ENCODE data around the gene LHFPL2. TPM values are rescaled to one million over a fixed set of nuclear protein-coding genes. Genes with fewer than 3 reads are reported as not detected.

Gene LHFPL2
- total RNA-seq, 1 experiment from 2014 or later, result 17.9 TPM

DNA sequence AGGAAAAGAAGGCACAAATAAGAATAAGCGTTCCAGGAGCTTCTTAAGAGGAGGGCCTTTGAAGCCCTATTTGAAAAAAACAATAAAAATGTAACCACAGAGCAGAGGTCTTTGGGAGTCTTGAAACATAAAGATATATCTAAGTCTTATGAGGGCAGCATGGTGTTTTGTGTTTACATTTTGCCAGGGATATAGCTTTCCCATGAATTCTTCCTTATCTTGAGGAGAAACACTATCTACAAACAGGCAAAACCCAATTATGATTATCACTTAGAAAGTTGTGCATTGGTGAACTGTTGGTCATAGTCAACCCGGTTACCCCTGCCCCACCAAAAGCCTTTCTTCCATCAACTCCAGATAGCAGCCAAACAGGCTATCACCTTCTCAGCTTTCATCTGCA is 23.6 kb upstream of the LHFPL2 start:
- no peaks in the 10 kb centered on the region for H3K27me3 ChIP-seq (ENCODE audit: insufficient read depth, low read length)
- no peak overlapping the region for H3K27ac ChIP-seq (ENCODE audit: low read depth, low read length)
- no peaks in the 10 kb centered on the region for H4K20me1 ChIP-seq (ENCODE audit: insufficient read depth)
- no peak overlapping the region for H2AFZ ChIP-seq (ENCODE audit: low read depth, low read length, poor library complexity, severe bottlenecking)
- H3K4me2 ChIP-seq (ENCODE audit: low read length), result no peak overlapping the region
- H3K79me2 ChIP-seq (ENCODE audit: insufficient read depth, low read length), result no peaks in the 10 kb centered on the region
- no peaks in the 10 kb centered on the region for H3K9me3 ChIP-seq (ENCODE audit: control insufficient read depth in 1 of 2, insufficient read depth in 1 of 2, low read depth in 1 of 2, low read length in 2 of 2)
- no TSS peak for BruUV-seq (replicated peaks)
- peaks cover 0 to 11% of the 10 kb centered on the region in 2 experiments; a peak in 1 of 4 replicates for H3K4me1 ChIP-seq (ENCODE audit: control insufficient read depth in 1 of 2, insufficient read depth in 2 of 2, low read length in 2 of 2)
- ChIA-PET CTCF (no interaction called here), POLR2A (no interaction called here), RAD21 (ENCODE audit: low non-redundant PET in 1 of 2, low total read pairs in 2 of 2, uncharacterized antibody in 2 of 2, unreplicated experiment in 2 of 2) (no interaction called here)
- TF ChIP-seq POLR2A (IDR thresholded peaks at IDR 0.05; ENCODE audit: borderline replicate concordance, extremely low read depth, insufficient read depth, insufficient read length), result no peak
- no peak for TF ChIP-seq MAX (IDR thresholded peaks at IDR 0.05)
- no peak for TF ChIP-seq CTCF (IDR thresholded peaks at IDR 0.05 in 2 of 3, conservative IDR thresholded peaks at IDR 0.05 in 1 of 3; ENCODE audit: borderline replicate concordance in 1 of 3, insufficient read depth in 1 of 3, low read depth in 2 of 3, low read length in 2 of 3)
- intact Hi-C loops (cut with micrococcal nuclease), result no loop called here
- DNase-seq (ENCODE audit: low read depth, low spot score) (no peak), ATAC-seq (no peak)
- H3K4me3 ChIP-seq (replicated peaks in 1 of 2; ENCODE audit: low read depth in 1 of 2, low read length in 2 of 2), result no peak overlapping the region
- no peak overlapping the region for H3K9ac ChIP-seq (ENCODE audit: low read length)
- H3K36me3 ChIP-seq (ENCODE audit: control insufficient read depth in 1 of 2, insufficient read depth in 2 of 2, low read length in 2 of 2), result no peaks in the 10 kb centered on the region
- H3K9me2 ChIP-seq (ENCODE audit: insufficient read depth), result no peaks in the 10 kb centered on the region

DNA sequence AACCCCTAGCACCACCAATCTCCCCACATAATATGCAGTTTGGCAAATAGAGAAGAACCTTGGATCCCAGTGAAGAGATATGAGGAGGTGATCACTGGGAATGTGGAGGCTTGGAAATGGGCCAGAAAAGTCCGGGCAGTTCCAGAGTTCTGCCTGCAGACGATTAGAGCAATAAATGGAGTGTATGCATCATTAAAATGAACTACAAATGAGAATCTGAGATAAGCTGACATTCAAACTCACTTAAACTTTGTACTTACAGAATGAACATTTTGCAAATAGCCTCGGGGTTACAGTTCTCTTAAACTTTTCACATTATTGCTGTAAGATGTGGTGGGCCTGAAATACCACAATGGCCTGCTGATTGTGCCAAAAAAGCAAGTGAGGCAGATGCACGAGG is 23.0 kb upstream of the LHFPL2 start:
- Histone ChIP-seq H3K27ac (ENCODE audit: low read depth, low read length) (no peak overlapping the region), H3K9ac (ENCODE audit: low read length) (no peak overlapping the region), H3K9me2 (ENCODE audit: insufficient read depth) (no peaks in the 10 kb centered on the region), H2AFZ (ENCODE audit: low read depth, low read length, poor library complexity, severe bottlenecking) (no peak overlapping the region), H3K4me1 (ENCODE audit: control insufficient read depth in 1 of 2, insufficient read depth in 2 of 2, low read length in 2 of 2) (peaks cover 0 to 11% of the 10 kb centered on the region in 2 experiments; a peak in 1 of 4 replicates), H3K4me3 (replicated peaks in 1 of 2; ENCODE audit: low read depth in 1 of 2, low read length in 2 of 2) (no peak overlapping the region), H3K27me3 (ENCODE audit: insufficient read depth, low read length) (no peaks in the 10 kb centered on the region), H3K36me3 (ENCODE audit: control insufficient read depth in 1 of 2, insufficient read depth in 2 of 2, low read length in 2 of 2) (no peaks in the 10 kb centered on the region), H3K79me2 (ENCODE audit: insufficient read depth, low read length) (no peaks in the 10 kb centered on the region), H4K20me1 (ENCODE audit: insufficient read depth) (no peaks in the 10 kb centered on the region), H3K9me3 (ENCODE audit: control insufficient read depth in 1 of 2, insufficient read depth in 1 of 2, low read depth in 1 of 2, low read length in 2 of 2) (no peaks in the 10 kb centered on the region), H3K4me2 (ENCODE audit: low read length) (no peak overlapping the region)
- TF ChIP-seq EZH2phosphoT487 (IDR thresholded peaks at IDR 0.05; ENCODE audit: borderline replicate concordance), result no peak
- no peak for TF ChIP-seq POLR2AphosphoS5 (IDR thresholded peaks at IDR 0.05; ENCODE audit: low read depth, low read length)
- no peak for TF ChIP-seq POLR2A (IDR thresholded peaks at IDR 0.05; ENCODE audit: borderline replicate concordance, extremely low read depth, insufficient read depth, insufficient read length)
- TF ChIP-seq, protein P1, sequence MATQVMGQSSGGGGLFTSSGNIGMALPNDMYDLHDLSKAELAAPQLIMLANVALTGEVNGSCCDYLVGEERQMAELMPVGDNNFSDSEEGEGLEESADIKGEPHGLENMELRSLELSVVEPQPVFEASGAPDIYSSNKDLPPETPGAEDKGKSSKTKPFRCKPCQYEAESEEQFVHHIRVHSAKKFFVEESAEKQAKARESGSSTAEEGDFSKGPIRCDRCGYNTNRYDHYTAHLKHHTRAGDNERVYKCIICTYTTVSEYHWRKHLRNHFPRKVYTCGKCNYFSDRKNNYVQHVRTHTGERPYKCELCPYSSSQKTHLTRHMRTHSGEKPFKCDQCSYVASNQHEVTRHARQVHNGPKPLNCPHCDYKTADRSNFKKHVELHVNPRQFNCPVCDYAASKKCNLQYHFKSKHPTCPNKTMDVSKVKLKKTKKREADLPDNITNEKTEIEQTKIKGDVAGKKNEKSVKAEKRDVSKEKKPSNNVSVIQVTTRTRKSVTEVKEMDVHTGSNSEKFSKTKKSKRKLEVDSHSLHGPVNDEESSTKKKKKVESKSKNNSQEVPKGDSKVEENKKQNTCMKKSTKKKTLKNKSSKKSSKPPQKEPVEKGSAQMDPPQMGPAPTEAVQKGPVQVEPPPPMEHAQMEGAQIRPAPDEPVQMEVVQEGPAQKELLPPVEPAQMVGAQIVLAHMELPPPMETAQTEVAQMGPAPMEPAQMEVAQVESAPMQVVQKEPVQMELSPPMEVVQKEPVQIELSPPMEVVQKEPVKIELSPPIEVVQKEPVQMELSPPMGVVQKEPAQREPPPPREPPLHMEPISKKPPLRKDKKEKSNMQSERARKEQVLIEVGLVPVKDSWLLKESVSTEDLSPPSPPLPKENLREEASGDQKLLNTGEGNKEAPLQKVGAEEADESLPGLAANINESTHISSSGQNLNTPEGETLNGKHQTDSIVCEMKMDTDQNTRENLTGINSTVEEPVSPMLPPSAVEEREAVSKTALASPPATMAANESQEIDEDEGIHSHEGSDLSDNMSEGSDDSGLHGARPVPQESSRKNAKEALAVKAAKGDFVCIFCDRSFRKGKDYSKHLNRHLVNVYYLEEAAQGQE (IDR thresholded peaks at IDR 0.05; ENCODE audit: low read depth), result no peak
- TF ChIP-seq ATF3 (IDR thresholded peaks at IDR 0.05), result no peak
- TF ChIP-seq SP1 (IDR thresholded peaks at IDR 0.05; ENCODE audit: low read depth), result no peak
- no peak for TF ChIP-seq EGR1 (IDR thresholded peaks at IDR 0.05; ENCODE audit: low read depth)
- no peak for TF ChIP-seq SRF (IDR thresholded peaks at IDR 0.05; ENCODE audit: low read depth)
- TF ChIP-seq TCF7L2 (IDR thresholded peaks at IDR 0.05; ENCODE audit: borderline replicate concordance, extremely low read depth, insufficient read depth, insufficient read length), result no peak
- CTCF ChIA-PET, result no interaction called here
- RAD21 ChIA-PET (ENCODE audit: low non-redundant PET in 1 of 2, low total read pairs in 2 of 2, uncharacterized antibody in 2 of 2, unreplicated experiment in 2 of 2), result no interaction called here
- DNase-seq (ENCODE audit: low read depth, low spot score) (no peak), ATAC-seq (no peak)
- POLR2A ChIA-PET, result no interaction called here
- intact Hi-C loops (cut with micrococcal nuclease), result no loop called here
- no TSS peak for BruUV-seq (replicated peaks)
